ENCODE data around the gene WBP1. TPM values are rescaled to one million over a fixed set of nuclear protein-coding genes. Genes with fewer than 3 reads are reported as not detected.

Gene WBP1
- total and polyA plus RNA-seq, 10 of the 15 experiments (the other 5 are each of a cell fraction or from before 2014, with no cell fraction given) = 4.2 to 76.8 (median 43.8) TPM

- TF ChIP-seq ZNF592 (IDR thresholded peaks at IDR 0.05) = no peak
- TF ChIP-seq ZBTB33 (IDR thresholded peaks at IDR 0.05) = 0 out of 2 replicates have a peak, but pooled peaks have one; percentile 15
Measured at GRCh38 chr2:74461187-74462053, 3.2 kb downstream of the WBP1 start (continued).

GRCh38 chr2:74462054-74462785 lies 4.0 kb downstream of the WBP1 start:
- ATAC-seq (no peak), DNase-seq (ENCODE audit: low read depth, low spot score) (no peak), FAIRE-seq (no peak)
- ChIA-PET RAD21 (ENCODE audit: unreplicated experiment) (no interaction called here), SMC1A (ENCODE audit: uncharacterized antibody, unreplicated experiment) (no interaction called here), POLR2A (no interaction called here), CTCF (interaction anchor here (0.6 to 1.0 kb wide), 2 partner anchors 19 to 70 kb away, joined by 3 read pairs; no protein-coding TSS in a partner anchor)
- in situ Hi-C loops (cut with MboI) = no loop called here
- H2AFZ ChIP-seq (ENCODE audit: control insufficient read depth, low read depth, low read length) = no peak overlapping the region
- peaks cover 7% of the 10 kb centered on the region for H3K4me1 ChIP-seq (ENCODE audit: control insufficient read depth, insufficient read depth, low read length)
- no TSS peak for BruUV-seq (replicated peaks)
- H3K36me3 ChIP-seq (ENCODE audit: control insufficient read depth in 2 of 2, insufficient read depth in 2 of 2, low read length in 1 of 2) = peaks cover 2 to 4% of the 10 kb centered on the region in 2 experiments; a peak in 3 of 4 replicates
- no peak overlapping the region for H3K27ac ChIP-seq (ENCODE audit: control insufficient read depth, insufficient read depth)
- peaks cover 29% of the 10 kb centered on the region for H3K79me2 ChIP-seq (ENCODE audit: control insufficient read depth, insufficient read depth, low read length)
- H3K9me3 ChIP-seq (replicated peaks; ENCODE audit: control insufficient read depth, insufficient read depth, low read length) = no peaks in the 10 kb centered on the region
- WGBS (ENCODE audit: insufficient coverage, insufficient replicate concordance, low lambda C conversion rate, missing lambda C conversion rate) = 95% methylated on average over 20 of the region's 20 CpGs
- no peak overlapping the region for H3K9ac ChIP-seq (ENCODE audit: control insufficient read depth, insufficient read depth, low read length)
- no peaks in the 10 kb centered on the region for H3K27me3 ChIP-seq (replicated peaks in 1 of 2; ENCODE audit: control insufficient read depth in 2 of 2, insufficient read depth in 2 of 2, low read length in 1 of 2)
- intact Hi-C loops (cut with micrococcal nuclease; ENCODE audit: unreplicated experiment) = no loop called here
- no peaks in the 10 kb centered on the region for H4K20me1 ChIP-seq (ENCODE audit: control insufficient read depth, insufficient read depth)
- H3K4me2 ChIP-seq (ENCODE audit: control insufficient read depth, insufficient read depth) = no peak overlapping the region
- H3K4me3 ChIP-seq = no peak overlapping the region
- TF ChIP-seq SIN3A (IDR thresholded peaks at IDR 0.05; ENCODE audit: low read depth, low read length) = no peak
- no peak for TF ChIP-seq TCF3 (IDR thresholded peaks at IDR 0.05; ENCODE audit: borderline replicate concordance, insufficient read depth, low read depth, low read length)
- TF ChIP-seq ATF2 (IDR thresholded peaks at IDR 0.05; ENCODE audit: low read length) = no peak
- no peak for TF ChIP-seq FOXK2 (IDR thresholded peaks at IDR 0.05)
- no peak for TF ChIP-seq SUZ12 (IDR thresholded peaks at IDR 0.05; ENCODE audit: unreplicated experiment)
- TF ChIP-seq BHLHE40 (IDR thresholded peaks at IDR 0.05; ENCODE audit: borderline replicate concordance in 1 of 2, low read depth in 2 of 2, low read length in 1 of 2) = no peak
- no peak for TF ChIP-seq SREBF2 (IDR thresholded peaks at IDR 0.05; ENCODE audit: low read length)
